Vagina (tissue), 2 donors: ENCODE measurements around the gene CCDC69. TPM values are rescaled to one million over a fixed set of nuclear protein-coding genes. Genes with fewer than 3 reads are reported as not detected.

Experiments used
- DNase-seq, 2 donors: peaks; one replicate each; pipeline ENCODE4 v3.0.0-alpha.2; 2017; ENCODE audit errors: extremely low spot score in 2 of 2
- H3K27ac ChIP-seq: fragments of 200-600 bp; sonication (generic); one replicate; pipeline ENCODE4 v1.5.1; 2019
- H3K27me3 ChIP-seq: fragments of 200-600 bp; sonication (generic); one replicate; pipeline ENCODE4 v1.5.1; 2019
- H3K36me3 ChIP-seq, 2 donors: fragments of 200-600 bp; sonication (generic); one replicate each; pipeline ENCODE4 v1.5.1; 2017 to 2019
- H3K4me1 ChIP-seq: fragments of 200-600 bp; sonication (generic); one replicate; pipeline ENCODE4 v1.5.1; 2019
- H3K4me3 ChIP-seq, 2 donors: fragments of 200-600 bp; sonication (generic); 1 replicate in 1 of 2; 2 replicates in 1 of 2; pipeline ENCODE4 v1.5.1; 2016 to 2019
- H3K9me3 ChIP-seq: fragments of 200-600 bp; sonication (generic); one replicate; pipeline ENCODE4 v1.5.1; 2019
- POLR2A ChIP-seq, 2 donors: fragments of 450-650 bp; IDR thresholded peaks; one replicate each; pipeline ENCODE4 v1.6.1; 2017; ENCODE audit warnings: antibody characterized with exemption in 2 of 2, mild to moderate bottlenecking in 2 of 2, moderate library complexity in 2 of 2
- POLR2AphosphoS5 ChIP-seq, 2 donors: sonication (generic); formaldehyde crosslinking; IDR thresholded peaks; one replicate each; pipeline ENCODE4 v1.9.0; 2017; ENCODE audit warnings: antibody characterized with exemption in 2 of 2, mild to moderate bottlenecking in 2 of 2, low read depth in 1 of 2; ENCODE audit not compliant: insufficient read depth in 1 of 2
- intact Hi-C: fragments of 100-400 bp; cut with DNase I; formaldehyde crosslinking; loops from one replicate; pipeline ENCODE4 v1.15.1; 2023
- total RNA-seq: library from RNA; depleted of rRNA; stranded (reverse); fragments of >200 nt; gene quantifications from one replicate; pipeline ENCODE4 v1.2.3, GENCODE V29; 2016
- TF ChIP-seq, protein P1 (sequence below), 3 experiments: fragments of 450-650 bp in 2 of 3; fragments of 200-600 bp in 1 of 3; sonication (generic) in 1 of 3; IDR thresholded peaks; one replicate each; pipeline ENCODE4 v1.5.1; 2017 to 2019; ENCODE audit warnings: antibody characterized with exemption in 3 of 3, mild to moderate bottlenecking in 2 of 3, moderate library complexity in 2 of 3

CCDC69 gene
- total RNA-seq, 1 donor from 2014 or later, result 84.5 TPM

DNA sequence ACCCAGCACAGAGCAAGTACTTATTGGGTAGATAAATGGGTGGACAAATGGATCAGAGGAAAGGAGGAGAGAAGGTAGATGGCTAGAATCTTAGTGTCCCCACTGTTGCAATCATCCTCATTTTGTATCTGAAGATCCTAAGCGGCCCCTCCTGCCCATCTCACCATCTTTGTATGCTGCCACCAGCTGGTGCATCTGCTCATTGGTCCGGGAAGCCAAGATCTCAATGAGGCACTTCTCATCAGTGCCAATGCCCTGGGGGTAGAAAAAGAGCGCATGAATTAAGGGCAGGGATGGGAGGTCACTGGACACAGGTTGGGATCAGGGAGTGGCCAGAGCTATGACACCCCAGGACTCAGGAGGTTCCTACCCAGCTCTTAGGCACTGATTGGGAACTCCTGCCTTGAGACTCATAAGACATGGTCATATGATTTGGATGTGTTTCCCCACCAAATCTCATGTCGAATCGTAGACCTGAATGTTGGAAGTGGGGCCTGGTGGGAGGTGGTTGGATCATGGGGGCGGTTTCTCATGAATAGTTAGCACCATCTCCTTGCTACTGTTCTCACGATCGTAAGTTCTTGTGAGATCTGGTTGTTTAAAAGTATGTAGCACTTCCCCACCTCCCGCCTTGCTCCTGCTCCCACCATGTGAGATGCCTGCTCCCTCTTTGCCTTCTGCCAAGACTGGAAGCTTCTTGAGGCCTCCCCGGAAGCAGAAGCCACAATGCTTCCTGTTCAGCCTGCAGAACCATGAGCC is 86.6 kb downstream of the CCDC69 start:
- no peak overlapping the region for H3K27ac ChIP-seq
- H3K27me3 ChIP-seq, result no peaks in the 10 kb centered on the region
- no peaks in the 10 kb centered on the region for H3K9me3 ChIP-seq
- H3K4me1 ChIP-seq, result peaks cover 17% of the 10 kb centered on the region
- H3K4me3 ChIP-seq, result no peak overlapping the region
- DNase-seq, result no peak
- TF ChIP-seq POLR2A (IDR thresholded peaks at IDR 0.05), result no peak
- TF ChIP-seq, protein P1, sequence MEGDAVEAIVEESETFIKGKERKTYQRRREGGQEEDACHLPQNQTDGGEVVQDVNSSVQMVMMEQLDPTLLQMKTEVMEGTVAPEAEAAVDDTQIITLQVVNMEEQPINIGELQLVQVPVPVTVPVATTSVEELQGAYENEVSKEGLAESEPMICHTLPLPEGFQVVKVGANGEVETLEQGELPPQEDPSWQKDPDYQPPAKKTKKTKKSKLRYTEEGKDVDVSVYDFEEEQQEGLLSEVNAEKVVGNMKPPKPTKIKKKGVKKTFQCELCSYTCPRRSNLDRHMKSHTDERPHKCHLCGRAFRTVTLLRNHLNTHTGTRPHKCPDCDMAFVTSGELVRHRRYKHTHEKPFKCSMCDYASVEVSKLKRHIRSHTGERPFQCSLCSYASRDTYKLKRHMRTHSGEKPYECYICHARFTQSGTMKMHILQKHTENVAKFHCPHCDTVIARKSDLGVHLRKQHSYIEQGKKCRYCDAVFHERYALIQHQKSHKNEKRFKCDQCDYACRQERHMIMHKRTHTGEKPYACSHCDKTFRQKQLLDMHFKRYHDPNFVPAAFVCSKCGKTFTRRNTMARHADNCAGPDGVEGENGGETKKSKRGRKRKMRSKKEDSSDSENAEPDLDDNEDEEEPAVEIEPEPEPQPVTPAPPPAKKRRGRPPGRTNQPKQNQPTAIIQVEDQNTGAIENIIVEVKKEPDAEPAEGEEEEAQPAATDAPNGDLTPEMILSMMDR (IDR thresholded peaks at IDR 0.05), result no peak
- no peak for TF ChIP-seq POLR2AphosphoS5 (IDR thresholded peaks at IDR 0.05; ENCODE audit: insufficient read depth in 1 of 2, low read depth in 1 of 2)
- peaks cover 0 to 75% of the 10 kb centered on the region in 2 donors for H3K36me3 ChIP-seq
- intact Hi-C loops, result no loop called here

DNA sequence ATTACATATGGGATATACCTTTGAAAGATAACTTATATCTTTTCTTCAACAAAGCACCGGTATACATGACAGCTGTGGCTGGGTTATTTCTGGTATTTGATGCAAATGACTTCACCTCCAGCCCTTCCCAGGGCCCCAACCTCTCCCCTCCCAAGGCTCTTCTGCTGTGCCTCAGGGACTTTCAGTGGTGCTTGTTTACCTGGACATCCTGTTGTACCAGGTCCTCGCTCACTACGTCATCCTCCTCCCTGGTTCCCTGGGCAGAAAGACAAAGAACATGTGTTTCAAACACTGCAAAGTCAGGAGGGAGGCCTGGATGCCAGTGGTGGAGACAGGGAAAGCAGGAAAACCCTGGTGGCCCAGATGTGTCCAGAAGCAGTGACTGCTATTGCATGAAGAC is 89.7 kb downstream of the CCDC69 start:
- Histone ChIP-seq H3K9me3 (no peaks in the 10 kb centered on the region), H3K4me3 (no peak overlapping the region), H3K36me3 (peaks cover 0 to 99% of the 10 kb centered on the region in 2 donors), H3K27me3 (no peaks in the 10 kb centered on the region), H3K27ac (no peak overlapping the region), H3K4me1 (no peaks in the 10 kb centered on the region)
- intact Hi-C loops, result no loop called here
- TF ChIP-seq POLR2AphosphoS5 (IDR thresholded peaks at IDR 0.05; ENCODE audit: insufficient read depth in 1 of 2, low read depth in 1 of 2), result no peak
- no peak for TF ChIP-seq POLR2A (IDR thresholded peaks at IDR 0.05)
- TF ChIP-seq, protein P1 (IDR thresholded peaks at IDR 0.05), result no peak
- no peak for DNase-seq

DNA sequence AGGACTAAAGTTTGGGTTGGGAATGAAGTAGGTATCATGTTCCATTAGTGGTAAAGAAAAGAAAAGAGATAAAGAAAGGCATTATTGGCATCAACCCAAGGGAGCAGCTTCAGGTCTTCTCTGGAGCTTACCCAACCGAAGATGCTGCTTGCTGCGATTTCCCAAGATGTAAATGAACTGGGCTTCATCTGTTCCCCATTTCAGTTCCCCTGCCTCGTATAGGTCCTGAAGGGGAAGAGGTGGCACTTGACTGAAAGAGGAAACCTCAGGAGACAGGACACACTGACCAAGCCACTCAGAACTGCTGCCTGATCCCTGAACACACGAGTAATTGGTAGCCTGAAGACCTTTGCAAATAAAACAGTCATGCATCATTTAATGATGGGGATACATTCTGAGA is 90.9 kb downstream of the CCDC69 start:
- intact Hi-C loops, result no loop called here
- no peak for DNase-seq
- TF ChIP-seq POLR2AphosphoS5 (IDR thresholded peaks at IDR 0.05; ENCODE audit: insufficient read depth in 1 of 2, low read depth in 1 of 2), result no peak
- no peak for TF ChIP-seq POLR2A (IDR thresholded peaks at IDR 0.05)
- TF ChIP-seq, protein P1 (IDR thresholded peaks at IDR 0.05), result no peak
- H3K36me3 ChIP-seq, result peaks cover 0 to 92% of the 10 kb centered on the region in 2 donors
- no peaks in the 10 kb centered on the region for H3K9me3 ChIP-seq
- H3K27ac ChIP-seq, result no peak overlapping the region
- no peak overlapping the region for H3K4me3 ChIP-seq
- no peaks in the 10 kb centered on the region for H3K27me3 ChIP-seq
- H3K4me1 ChIP-seq, result no peaks in the 10 kb centered on the region

Other genes starting within 250 kb of the CCDC69 start
- 3,069 TPM for gene GPX3, start 203.5 kb downstream of the CCDC69 start, total RNA-seq
- 92.6 TPM for gene TNIP1, start 143.1 kb downstream of the CCDC69 start, total RNA-seq
- 190 TPM for gene ANXA6, start 66.3 kb downstream of the CCDC69 start, total RNA-seq
- gene GM2A, start 29.1 kb upstream of the CCDC69 start, total RNA-seq, result 71.7 TPM
- not detected for gene SLC36A3, start 79.7 kb upstream of the CCDC69 start, total RNA-seq
- not detected for gene SLC36A2, start 123.5 kb upstream of the CCDC69 start, total RNA-seq
- gene SLC36A1, start 223.5 kb upstream of the CCDC69 start, total RNA-seq, result 10.8 TPM